CD4-positive, alpha-beta T cell (primary cell): ENCODE measurements around the gene VASP. TPM values are rescaled to one million over a fixed set of nuclear protein-coding genes. Genes with fewer than 3 reads are reported as not detected.

Experiments
- ATAC-seq: fragments of 200-7000 bp; cut with Tn5 transposase; one replicate; pipeline ENCODE4 v1.10.0; 2022; ENCODE audit warnings: mild to moderate bottlenecking; ENCODE audit not compliant: poor library complexity
- CTCF ChIA-PET: fragments of 350-600 bp; sonication (Branson Sonifier 250); formaldehyde crosslinking; loops from one replicate; lab custom pipeline; 2021; ENCODE audit warnings: antibody characterized with exemption, inconsistent platforms; lab: Charles Lee
- POLR2A ChIA-PET: fragments of 350-600 bp; sonication (Branson Sonifier 250); formaldehyde crosslinking; loops from one replicate; lab custom pipeline; 2021; ENCODE audit warnings: antibody characterized with exemption, inconsistent platforms; lab: Charles Lee
- DNase-seq, 14 experiments: peaks; one replicate each; pipeline ENCODE4 v3.0.0-alpha.2; 2013 to 2020; ENCODE audit warnings: mixed read lengths in 2 of 14
- H3K27ac ChIP-seq, 2 donors: one replicate each; pipeline versions ENCODE4 v1.5.1 to v1.7.0; 2013; ENCODE audit warnings: low read length in 2 of 2, low read depth in 1 of 2, mild to moderate bottlenecking in 1 of 2
- H3K27me3 ChIP-seq, 2 experiments: 1 replicate in 1 of 2; 2 replicates in 1 of 2; pipeline versions ENCODE4 v1.6.1 to v1.7.0; 2013; ENCODE audit warnings: low read length in 2 of 2, control low read depth in 1 of 2, mild to moderate bottlenecking in 1 of 2, moderate library complexity in 1 of 2; ENCODE audit not compliant: insufficient read depth in 2 of 2, control insufficient read depth in 1 of 2
- H3K36me3 ChIP-seq: one replicate; pipeline ENCODE4 v1.6.1; 2013; ENCODE audit warnings: low read length, control low read depth; ENCODE audit not compliant: insufficient read depth
- H3K4me1 ChIP-seq: one replicate; pipeline ENCODE4 v1.6.1; 2013; ENCODE audit warnings: low read length, control low read depth; ENCODE audit not compliant: insufficient read depth
- H3K4me3 ChIP-seq: one replicate; pipeline ENCODE4 v1.5.1; 2013; ENCODE audit warnings: mild to moderate bottlenecking, low read length, moderate library complexity
- H3K9me3 ChIP-seq, 2 experiments: 1 replicate in 1 of 2; 2 replicates in 1 of 2; pipeline versions ENCODE4 v1.6.1 to v1.7.0; 2013; ENCODE audit warnings: low read length in 2 of 2, mild to moderate bottlenecking in 2 of 2, control low read depth in 1 of 2, moderate library complexity in 1 of 2; ENCODE audit not compliant: control insufficient read depth in 1 of 2, insufficient read depth in 1 of 2
- H3K27ac Mint-ChIP-seq: one replicate; pipeline ENCODE4 v1.8.0; 2020; ENCODE audit warnings: mixed read lengths
- H3K27me3 Mint-ChIP-seq: one replicate; pipeline ENCODE4 v1.8.0; 2021; ENCODE audit warnings: mixed read lengths
- H3K36me3 Mint-ChIP-seq: one replicate; pipeline ENCODE4 v1.8.0; 2021; ENCODE audit warnings: low read depth, mixed read lengths
- H3K4me1 Mint-ChIP-seq: one replicate; pipeline ENCODE4 v1.8.0; 2021; ENCODE audit warnings: low read depth, mixed read lengths
- H3K4me3 Mint-ChIP-seq: one replicate; pipeline ENCODE4 v1.8.0; 2020; ENCODE audit warnings: mild to moderate bottlenecking, mixed read lengths
- H3K9me3 Mint-ChIP-seq: one replicate; pipeline ENCODE4 v1.8.0; 2020; ENCODE audit warnings: mixed read lengths
- CTCF ChIP-seq: fragments of 200-600 bp; IDR thresholded peaks from one replicate; pipeline ENCODE4 v1.8.0; 2022; ENCODE audit warnings: antibody characterized with exemption, mild to moderate bottlenecking
- intact Hi-C, 2 experiments: fragments of 100-400 bp; cut with DNase I in 1 of 2; cut with micrococcal nuclease in 1 of 2; formaldehyde crosslinking; loops; one replicate each; pipeline versions ENCODE4 v1.15.1 to v1.9.0; 2023 to 2025; cut with DNase I, micrococcal nuclease
- total RNA-seq, 174 experiments: library from RNA in 2 of 174; stranded (reverse) in 2 of 174; gene quantifications; one replicate each; pipeline ENCODE4 v1.2.3 and lab custom pipeline; 2021 to 2026

VASP gene
- total RNA-seq, 2 experiments from 2014 or later: 49.9 to 55.5 TPM

GRCh38 chr19:45515081-45515624 lies 7.9 kb downstream of the VASP start:
- ATAC-seq (peak; percentile 57), DNase-seq (peak in 5 of 14 experiments; percentile 19 to 79 (median 56))
- Histone ChIP-seq H3K9me3 (no peaks in the 10 kb centered on the region), H3K27ac (peak overlapping the region; percentile 81 to 85), H3K27me3 (no peaks in the 10 kb centered on the region), H3K36me3 (peaks cover 47% of the 10 kb centered on the region), H3K4me1 (peaks cover 56% of the 10 kb centered on the region), H3K4me3 (no peak overlapping the region)
- H3K27ac Mint-ChIP-seq: peak overlapping the region; percentile 75
- intact Hi-C loops: no loop called here
- ChIA-PET POLR2A (interaction anchor here (1.0 to 1.4 kb wide), 4 partner anchors 16 to 127 kb away, joined by 3 to 7 read pairs (median 3); partner anchors contain the start of gene EML2), CTCF (interaction anchor here (1.2 to 1.5 kb wide), 2 partner anchors 36 to 76 kb away, joined by 3 to 5 read pairs; no protein-coding TSS in a partner anchor)
- H3K4me3 Mint-ChIP-seq: peak overlapping the region; percentile 60
- H3K27me3 Mint-ChIP-seq: no peaks in the 10 kb centered on the region
- no peak for TF ChIP-seq CTCF
- peaks cover 45% of the 10 kb centered on the region for H3K4me1 Mint-ChIP-seq
- H3K9me3 Mint-ChIP-seq: no peaks in the 10 kb centered on the region
- H3K36me3 Mint-ChIP-seq: peaks cover 35% of the 10 kb centered on the region

GRCh38 chr19:45515807-45516401 lies 8.6 kb downstream of the VASP start:
- Histone ChIP-seq H3K27ac (peak overlapping the region; percentile 81 to 85), H3K36me3 (peaks cover 52% of the 10 kb centered on the region), H3K4me1 (peaks cover 49% of the 10 kb centered on the region), H3K9me3 (no peaks in the 10 kb centered on the region), H3K27me3 (no peaks in the 10 kb centered on the region), H3K4me3 (no peak overlapping the region)
- peak overlapping the region; percentile 75 for H3K27ac Mint-ChIP-seq
- ChIA-PET POLR2A (interaction anchor here (1.0 to 1.4 kb wide), 5 partner anchors 17 to 127 kb away, joined by 3 to 7 read pairs (median 3); partner anchors contain the start of gene EML2), CTCF (interaction anchor here (1.2 to 1.5 kb wide), 2 partner anchors 37 to 77 kb away, joined by 3 to 5 read pairs; no protein-coding TSS in a partner anchor)
- H3K4me3 Mint-ChIP-seq: peak overlapping the region; percentile 20
- H3K36me3 Mint-ChIP-seq: peaks cover 40% of the 10 kb centered on the region
- intact Hi-C loops: no loop called here
- peaks cover 40% of the 10 kb centered on the region for H3K4me1 Mint-ChIP-seq
- ATAC-seq (no peak), DNase-seq (peak in 1 of 14 experiments; percentile 40)
- H3K9me3 Mint-ChIP-seq: no peaks in the 10 kb centered on the region
- no peak for TF ChIP-seq CTCF
- no peaks in the 10 kb centered on the region for H3K27me3 Mint-ChIP-seq

GRCh38 chr19:45517238-45517637 lies 10.0 kb downstream of the VASP start:
- intact Hi-C loops: no loop called here
- TF ChIP-seq CTCF: no peak
- H3K27ac Mint-ChIP-seq: peak overlapping the region; percentile 75
- peaks cover 53% of the 10 kb centered on the region for H3K36me3 Mint-ChIP-seq
- peaks cover 29% of the 10 kb centered on the region for H3K4me1 Mint-ChIP-seq
- ATAC-seq: no peak
- Histone ChIP-seq H3K36me3 (peaks cover 60% of the 10 kb centered on the region), H3K27ac (no peak overlapping the region), H3K27me3 (no peaks in the 10 kb centered on the region), H3K9me3 (no peaks in the 10 kb centered on the region), H3K4me1 (peaks cover 38% of the 10 kb centered on the region), H3K4me3 (no peak overlapping the region)
- ChIA-PET CTCF (no interaction called here), POLR2A (interaction anchor here (1.0 kb wide), 1 partner anchor 125 kb away, joined by 4 read pairs; no protein-coding TSS in a partner anchor)
- no peak overlapping the region for H3K4me3 Mint-ChIP-seq
- peak in 1 of 14 experiments; percentile 19 for DNase-seq
- no peaks in the 10 kb centered on the region for H3K27me3 Mint-ChIP-seq
- no peaks in the 10 kb centered on the region for H3K9me3 Mint-ChIP-seq
